Stimulated activated CD8-positive, alpha-beta memory T cell treated with anti-CD3 and anti-CD28 coated beads, Interleukin-12 subunit alpha, Interleukin-12 subunit beta, amount 100 ng/mL, for 24 hours (primary cell): Measurements from ENCODE around the gene TIMM10B.

Experiments used
- DNase-seq: peaks from one replicate; pipeline ENCODE4 v3.0.0-alpha.2; 2020; ENCODE audit errors: extremely low read depth

Gene TIMM10B

GRCh38 chr11:6481012-6481923, at the start of gene TIMM10B, which contains the start of gene ARFIP2:
TIMM10B (plus strand) TSS chr11:6481501; CDS start chr11:6481517, 16 bp downstream.
ARFIP2 (minus strand) TSS chr11:6481331; CDS start chr11:6480421, 910 bp downstream.
- peak; percentile 95 for DNase-seq

GRCh38 chr11:6431861-6432260, 49.4 kb upstream of the TIMM10B start:
- no peak for DNase-seq

- DNase-seq: no peak
Measured at GRCh38 chr11:6433998-6434660, 47.2 kb upstream of the TIMM10B start.

GRCh38 chr11:6437423-6437822, 43.9 kb upstream of the TIMM10B start:
- no peak for DNase-seq

GRCh38 chr11:6437993-6438392, 43.3 kb upstream of the TIMM10B start:
- DNase-seq: no peak

- DNase-seq: no peak
Measured at GRCh38 chr11:6438979-6439571, 42.2 kb upstream of the TIMM10B start.

- no peak for DNase-seq
Measured at GRCh38 chr11:6440906-6441358, 40.4 kb upstream of the TIMM10B start, which contains the start of gene HPX. HPX (minus strand) TSS chr11:6440987; CDS start chr11:6440963, 24 bp downstream.

GRCh38 chr11:6442441-6442840, 38.9 kb upstream of the TIMM10B start:
- DNase-seq: no peak

GRCh38 chr11:6443269-6444003, 37.9 kb upstream of the TIMM10B start:
- no peak for DNase-seq

- DNase-seq: no peak
Measured at GRCh38 chr11:6448574-6448973, 32.7 kb upstream of the TIMM10B start.

GRCh38 chr11:6452219-6452618, 29.1 kb upstream of the TIMM10B start:
- no peak for DNase-seq

GRCh38 chr11:6453152-6453551, 28.1 kb upstream of the TIMM10B start:
- no peak for DNase-seq

GRCh38 chr11:6455070-6455469, 26.2 kb upstream of the TIMM10B start:
- no peak for DNase-seq

GRCh38 chr11:6456361-6457073, 24.8 kb upstream of the TIMM10B start:
- no peak for DNase-seq

GRCh38 chr11:6457581-6458320, 23.6 kb upstream of the TIMM10B start:
- no peak for DNase-seq

GRCh38 chr11:6458352-6459098, 22.8 kb upstream of the TIMM10B start:
- no peak for DNase-seq

- DNase-seq: no peak
Measured at GRCh38 chr11:6459099-6459450, 22.2 kb upstream of the TIMM10B start.

GRCh38 chr11:6468712-6469495, 12.4 kb upstream of the TIMM10B start:
- DNase-seq: no peak

GRCh38 chr11:6469599-6469998, 11.7 kb upstream of the TIMM10B start:
- DNase-seq: no peak
